GM18505 (cell line): ENCODE measurements around the gene ANKRD52.
"Not testable (repeated sequence)": the region's sequence is repeated elsewhere in the genome, so short reads cannot be mapped to it uniquely, and the experiment has no call there.

ENCODE experiments used
- ATAC-seq: cut with Tn5 transposase; IDR thresholded peaks from one replicate; pipeline ENCODE4 v1.9.1; 2021; ENCODE audit not compliant: unreplicated experiment
- POLR2A ChIP-seq: IDR thresholded peaks from 4 replicates; pipeline ENCODE4 v1.6.1; 2011; ENCODE audit warnings: borderline replicate concordance; ENCODE audit not compliant: insufficient read depth, insufficient read length; ENCODE audit errors: extremely low read depth

Gene ANKRD52

DNA sequence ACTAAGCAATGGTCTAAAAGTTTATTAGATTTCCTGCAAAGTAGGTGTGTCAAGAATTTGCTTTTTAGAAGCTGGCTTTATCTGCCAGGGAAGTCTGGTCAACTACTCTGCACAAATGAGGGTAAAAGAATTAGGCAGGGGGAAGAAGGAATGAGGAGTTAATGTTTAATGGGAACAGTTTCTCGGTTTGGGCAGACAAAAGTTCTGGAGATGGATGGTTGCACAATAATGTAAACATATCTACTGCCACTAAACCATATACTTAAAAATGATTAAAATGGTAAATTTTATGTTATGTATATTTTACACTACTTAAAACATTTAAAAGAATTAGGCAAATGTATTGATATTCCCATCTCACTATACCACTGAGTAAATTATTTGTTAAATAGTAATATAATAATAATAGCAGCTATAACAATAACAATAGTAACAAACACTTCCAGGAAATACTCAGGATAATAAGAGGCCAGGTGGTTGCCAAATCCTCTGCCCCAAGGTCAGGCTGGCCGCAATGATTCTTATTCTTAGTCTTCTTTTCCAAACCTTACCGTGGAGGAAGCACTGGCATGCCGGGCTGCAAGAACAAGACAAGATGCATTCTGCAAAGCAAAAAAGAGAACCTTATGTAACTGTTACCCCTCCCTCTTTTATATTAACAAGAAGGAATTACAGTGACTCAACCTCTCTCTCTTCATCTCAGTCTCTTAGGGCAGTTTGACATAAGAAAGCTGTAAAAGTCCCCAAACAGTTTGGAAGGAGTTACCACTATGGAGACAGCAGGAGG is 28.1 kb upstream of the ANKRD52 start:
- no peak for ATAC-seq
- TF ChIP-seq POLR2A = no peak

DNA sequence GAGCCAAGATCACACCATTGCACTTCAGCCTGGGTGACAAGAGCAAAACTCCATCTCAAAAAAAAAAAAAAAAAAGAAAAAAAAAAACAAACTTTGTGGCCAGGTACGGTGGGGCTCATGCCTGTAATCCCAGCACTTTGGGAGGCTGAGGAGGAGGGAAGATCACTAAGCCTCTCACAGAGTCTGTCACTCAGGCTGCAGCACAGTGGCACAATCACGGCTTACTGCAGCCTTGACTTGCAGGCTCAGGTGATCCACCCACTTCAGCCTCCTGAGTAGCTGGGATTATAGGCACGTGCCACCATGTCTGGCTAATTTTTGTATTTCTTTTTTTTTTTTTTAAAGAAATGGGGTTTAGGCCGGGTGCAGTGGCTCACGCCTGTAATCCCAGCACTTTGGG is 26.1 kb upstream of the ANKRD52 start:
- not testable (repeated sequence) for ATAC-seq

DNA sequence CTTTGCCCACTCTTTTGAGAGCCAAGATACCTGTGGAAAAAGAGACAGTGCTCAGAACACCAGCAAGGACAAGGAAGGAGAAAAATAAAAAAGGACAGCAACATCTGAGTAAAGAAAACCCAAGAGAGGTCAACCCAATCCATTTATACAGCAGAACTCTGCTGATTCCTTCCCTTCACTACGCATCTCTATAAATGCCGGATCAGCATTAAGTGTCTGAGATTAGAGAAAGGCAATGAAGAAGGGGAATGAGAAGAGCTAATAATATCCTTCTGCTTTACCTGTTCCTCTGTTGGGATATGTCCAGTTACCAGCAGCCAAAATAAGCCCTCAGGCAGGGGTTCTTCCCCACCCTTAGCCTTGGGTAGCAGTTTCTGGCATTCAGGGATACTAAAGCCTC is 24.4 kb upstream of the ANKRD52 start:
- no peak for ATAC-seq

DNA sequence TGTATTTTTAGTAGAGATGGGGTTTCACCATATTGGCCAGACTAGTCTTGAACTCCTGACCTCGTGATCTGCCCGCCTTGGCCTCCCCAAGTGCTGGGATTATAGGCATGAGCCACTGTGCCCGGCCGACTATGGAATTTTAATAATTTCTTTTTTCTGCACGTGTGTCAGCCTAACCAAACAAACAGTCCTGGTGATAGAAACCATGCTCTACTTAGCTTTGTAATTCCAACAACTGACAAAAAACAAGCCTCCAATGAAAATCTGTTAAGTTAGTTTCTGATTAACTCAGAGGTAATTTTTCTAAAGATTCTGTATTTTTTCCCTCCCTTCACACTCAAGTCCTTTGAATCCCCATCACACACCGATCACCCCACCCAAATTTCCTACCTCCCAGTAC is 23.8 kb upstream of the ANKRD52 start:
- TF ChIP-seq POLR2A = no peak
- no peak for ATAC-seq

More for the DNA sequence above, 24.4 kb upstream of the ANKRD52 start:
- TF ChIP-seq POLR2A = no peak

DNA sequence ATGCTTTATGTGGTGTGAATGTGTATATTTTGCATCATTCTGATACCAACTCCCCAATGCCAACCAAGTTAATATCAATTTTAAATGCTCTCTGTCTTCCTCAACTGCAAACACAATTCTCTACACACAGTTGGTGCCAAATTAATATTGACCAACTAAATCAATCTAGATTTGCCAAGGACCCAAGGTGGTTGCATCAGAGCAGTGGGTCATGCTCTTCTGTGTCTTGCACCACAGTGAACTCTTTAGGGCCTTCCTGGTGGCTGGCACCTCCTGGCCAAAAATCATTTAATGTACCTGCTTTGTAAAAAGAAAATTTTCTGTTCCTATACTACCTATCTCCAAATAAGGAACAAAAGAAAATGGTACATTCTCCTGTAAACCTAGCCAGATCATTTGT is 22.7 kb upstream of the ANKRD52 start:
- no peak for ATAC-seq
- no peak for TF ChIP-seq POLR2A

DNA sequence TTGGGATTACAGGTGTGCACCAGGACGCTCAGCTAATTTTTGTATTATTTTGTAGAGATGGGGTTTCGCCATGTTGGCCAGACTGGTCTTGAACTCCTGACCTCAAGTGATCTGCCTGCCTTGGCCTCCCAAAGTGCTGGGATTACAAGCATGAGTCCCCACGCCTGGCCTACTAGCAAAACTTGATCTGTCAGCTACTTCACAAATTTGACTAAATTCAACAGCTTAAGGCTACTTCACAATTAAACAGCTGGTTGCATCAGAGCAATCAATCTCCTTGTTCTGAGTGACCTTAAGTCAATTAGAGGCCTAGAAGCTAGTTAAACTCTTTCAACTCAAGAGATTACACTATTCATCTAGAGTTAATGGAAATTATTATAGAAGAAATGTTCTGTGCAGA is 20.7 kb upstream of the ANKRD52 start:
- ATAC-seq = no peak
- TF ChIP-seq POLR2A = no peak

DNA sequence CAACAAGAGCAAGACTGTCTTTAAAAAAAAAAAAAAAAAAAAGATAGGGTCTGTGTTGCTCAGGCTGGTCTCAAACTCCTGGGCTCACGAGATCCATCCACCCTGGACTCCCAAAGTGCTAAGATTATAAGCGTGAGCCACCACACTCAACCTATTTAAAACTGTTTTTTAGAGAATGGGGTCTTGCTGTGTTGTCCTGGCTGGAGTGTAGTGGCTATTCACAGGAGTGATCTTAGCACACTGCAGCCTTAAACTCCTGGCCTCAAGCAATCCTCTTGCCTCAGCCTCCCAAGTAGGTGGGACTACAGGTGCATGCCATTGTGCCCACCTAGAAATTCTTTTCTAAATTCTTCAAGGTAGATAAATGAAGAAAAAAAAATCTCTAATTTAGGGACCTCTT is 16.1 kb upstream of the ANKRD52 start:
- no peak for TF ChIP-seq POLR2A
- no peak for ATAC-seq

DNA sequence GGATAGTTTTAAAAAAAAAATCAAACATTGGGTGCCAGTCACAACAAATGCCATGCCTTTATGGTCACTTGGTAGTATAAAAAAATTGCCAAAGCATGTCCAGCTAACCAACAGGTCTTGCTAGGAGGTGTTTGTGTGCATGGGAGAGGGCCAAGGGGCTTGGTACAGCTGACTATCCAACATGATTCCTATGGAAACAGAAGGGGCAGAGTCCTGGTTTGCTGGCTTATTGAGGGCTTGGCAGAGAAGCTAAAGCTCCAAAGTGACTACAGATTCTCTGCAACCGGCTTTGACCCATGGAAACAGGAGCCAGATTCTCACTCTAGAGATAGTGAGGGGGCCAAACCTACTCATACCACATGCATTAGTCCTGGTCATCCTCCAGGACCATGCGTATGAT is 14.3 kb upstream of the ANKRD52 start:
- ATAC-seq = not testable (repeated sequence)

DNA sequence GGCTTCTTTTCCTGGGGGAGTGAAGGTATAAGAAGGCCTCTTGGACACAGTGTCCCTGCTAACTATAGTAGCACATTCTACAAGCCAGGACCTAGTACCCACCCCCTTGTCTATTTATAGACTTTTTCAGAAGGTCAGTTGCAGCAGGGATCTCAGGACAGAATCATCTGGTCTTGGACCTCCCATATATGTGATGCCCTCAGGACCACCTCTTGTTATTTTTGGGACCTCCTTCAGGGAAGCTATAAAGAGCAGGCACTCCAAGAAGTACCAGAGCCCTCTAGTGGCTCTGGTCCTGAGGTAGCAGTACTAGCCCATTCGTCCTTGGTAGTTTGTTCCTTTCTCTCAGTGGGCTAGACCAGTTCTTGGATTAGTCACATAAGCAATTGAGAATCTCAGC is 12.8 kb upstream of the ANKRD52 start:
- no peak for ATAC-seq
- no peak for TF ChIP-seq POLR2A

DNA sequence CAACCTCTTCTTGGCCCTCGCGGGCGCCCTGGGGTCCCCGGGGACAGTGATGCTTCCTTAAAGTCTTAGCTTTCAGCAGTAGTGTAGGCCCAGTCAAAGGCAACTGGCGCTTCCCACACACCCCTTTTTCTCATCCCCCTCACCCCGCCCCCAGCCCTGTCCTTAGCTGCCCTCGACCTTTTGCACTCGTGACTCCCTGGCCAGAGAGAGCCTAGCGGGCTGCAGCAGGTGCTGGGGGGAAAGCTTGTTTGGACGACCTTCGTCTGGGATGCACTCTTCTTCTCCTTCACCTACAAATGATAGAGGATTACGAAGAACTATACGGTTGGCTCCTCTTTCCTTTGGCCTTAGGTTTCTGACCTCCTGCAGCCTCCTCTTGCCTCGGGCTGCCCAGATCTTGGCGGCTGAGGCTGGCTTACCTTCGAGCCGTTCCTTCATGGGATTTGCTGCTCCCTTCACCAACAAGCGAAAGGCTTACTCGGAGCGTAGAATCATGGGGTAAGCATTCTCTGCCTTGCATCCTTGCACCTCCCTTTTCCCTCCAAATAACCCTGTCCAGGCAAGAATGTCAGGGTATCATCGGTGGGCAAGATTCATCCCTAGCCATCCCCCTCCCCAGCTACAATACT is 9.4 kb upstream of the ANKRD52 start:
- ATAC-seq = peak; percentile 15
- TF ChIP-seq POLR2A = no peak

DNA sequence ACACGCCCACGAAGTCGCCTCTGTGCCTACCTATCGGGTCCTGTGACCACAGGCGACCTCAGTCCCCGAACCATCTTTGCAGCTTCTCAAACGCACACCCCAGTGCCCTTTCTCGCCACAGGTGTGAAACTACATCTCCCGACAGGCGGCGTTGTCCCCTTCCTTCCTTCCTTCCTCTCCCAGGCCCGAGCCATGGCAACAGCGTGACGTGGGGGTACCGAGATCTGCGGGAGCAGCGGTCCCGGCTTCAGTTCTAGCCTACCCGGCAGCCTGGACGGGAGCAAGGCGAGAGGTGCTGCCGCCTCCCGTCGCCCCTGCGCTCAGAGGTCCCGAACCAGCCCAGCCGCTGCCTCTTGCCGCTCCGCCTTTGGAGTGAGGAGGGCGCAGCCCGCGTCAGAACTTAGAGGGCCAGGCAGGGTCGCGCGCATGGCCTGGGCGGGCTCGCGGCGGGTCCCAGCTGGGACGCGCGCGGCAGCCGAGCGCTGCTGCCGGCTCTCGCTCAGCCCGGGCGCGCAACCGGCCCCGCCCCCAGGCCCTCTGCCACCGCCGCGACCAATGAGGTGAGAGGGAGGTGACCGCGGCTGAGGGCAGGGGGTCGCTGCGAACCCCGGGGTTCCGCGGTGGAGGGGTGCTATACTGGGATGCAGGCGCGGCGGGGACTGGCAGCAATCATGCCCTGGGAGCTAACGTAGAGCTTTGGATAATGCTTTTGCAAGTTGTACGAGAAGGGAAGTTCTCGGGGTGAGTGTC is 8.7 kb upstream of the ANKRD52 start, which contains the start of gene COQ10A:
Gene COQ10A (plus strand): TSS at position 250 of the 750 bp plus-strand sequence. CDS start 177 bp downstream, at position 427.
- peak; percentile 88 for TF ChIP-seq POLR2A

DNA sequence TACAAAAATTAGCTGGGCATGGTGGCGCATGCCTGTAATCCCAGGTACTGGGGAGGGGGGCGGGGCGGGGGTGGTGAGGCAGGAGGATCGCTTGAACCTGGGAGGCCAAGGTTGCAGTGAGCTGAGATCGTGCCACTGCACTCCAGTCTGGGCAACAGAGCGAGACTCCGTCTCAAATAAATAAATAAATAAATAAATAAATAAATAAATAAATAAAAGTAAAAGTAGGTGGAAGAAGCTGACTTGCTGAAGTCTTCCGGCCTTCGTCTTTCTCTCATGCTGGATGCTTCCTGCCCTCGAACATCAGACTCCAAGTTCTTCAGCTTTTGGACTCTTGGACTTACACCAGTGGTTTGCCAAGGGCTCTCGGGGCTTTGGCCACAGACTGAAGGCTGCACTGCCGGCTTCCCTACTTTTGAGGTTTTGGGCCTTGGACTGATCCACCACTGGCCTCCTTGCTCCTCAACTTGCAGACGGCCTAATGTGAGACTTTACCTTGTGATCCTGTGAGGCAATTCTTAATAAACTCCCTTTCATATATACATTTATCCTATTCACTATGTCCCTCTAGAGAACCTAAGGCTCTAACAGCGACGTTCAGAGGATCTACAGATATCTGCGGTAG is 8.0 kb upstream of the ANKRD52 start:
- ATAC-seq = not testable (repeated sequence)

More for the DNA sequence above, 8.7 kb upstream of the ANKRD52 start, which contains the start of gene COQ10A:
- peak; percentile 85 for ATAC-seq

DNA sequence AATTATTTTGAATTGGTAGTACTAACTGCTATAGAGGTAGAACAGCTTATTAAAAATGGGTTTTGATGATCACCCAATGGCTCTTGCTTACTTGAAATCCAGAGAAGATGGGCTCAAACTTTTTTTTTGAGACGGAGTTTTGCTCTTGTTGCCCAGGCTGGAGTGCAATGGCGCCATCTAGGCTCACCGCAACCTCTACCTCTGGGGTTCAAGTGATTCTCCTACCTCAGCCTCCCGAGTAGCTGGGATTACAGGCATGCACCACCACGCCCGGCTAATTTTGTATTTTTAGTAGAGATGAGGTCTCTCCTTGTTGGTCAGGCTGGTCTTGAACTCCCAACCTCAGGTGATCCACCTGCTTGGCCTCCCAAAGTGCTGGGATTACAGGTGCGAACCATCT is 4.8 kb upstream of the ANKRD52 start:
- not testable (repeated sequence) for ATAC-seq
